BJ (cell line): ENCODE data around the gene ATP7B. TPM values are rescaled to one million over a fixed set of nuclear protein-coding genes. Genes with fewer than 3 reads are reported as not detected.

ENCODE experiments used
- CTCF ChIA-PET: fragments of 350-600 bp; formaldehyde crosslinking; extraction: SDS; loops from one replicate; lab custom pipeline; 2021; ENCODE audit warnings: antibody characterized with exemption, inconsistent platforms; lab: Yijun Ruan, JAX
- POLR2A ChIA-PET: fragments of 300-600 bp; sonication (Branson Sonifier 250); formaldehyde crosslinking; extraction: SDS; loops from one replicate; lab custom pipeline; 2021; ENCODE audit warnings: antibody characterized with exemption; lab: Charles Lee
- DNase-seq: peaks from one replicate; pipeline ENCODE4 v3.0.0-alpha.2; 2011; ENCODE audit warnings: low read depth
- H3K27me3 ChIP-seq: 2 replicates; pipeline ENCODE4 v1.6.0; 2011; ENCODE audit warnings: low read length; ENCODE audit not compliant: control insufficient read depth, insufficient read depth
- H3K36me3 ChIP-seq: 2 replicates; pipeline ENCODE4 v1.5.1; 2011; ENCODE audit warnings: low read length; ENCODE audit not compliant: control insufficient read depth, insufficient read depth
- H3K4me3 ChIP-seq: 2 replicates; pipeline ENCODE4 v1.5.1; 2011; ENCODE audit warnings: low read depth, mild to moderate bottlenecking, control low read depth, low read length
- CTCF ChIP-seq: IDR thresholded peaks from 2 replicates; pipeline ENCODE4 v1.5.1; 2011; ENCODE audit warnings: low read depth, mild to moderate bottlenecking, control low read depth, inconsistent platforms, low read length, moderate library complexity; ENCODE audit not compliant: insufficient read depth
- polyA plus RNA-seq: library from polyadenylated mRNA; depleted of rRNA; stranded (reverse); fragments of >200 nt; gene quantifications from 2 replicates; pipeline ENCODE4 v1.2.3, GENCODE V29; 2011

ATP7B gene
- polyA plus RNA-seq, 1 experiment: 2.5 TPM

GRCh38 chr13:51933466-51934058 lies 77.7 kb downstream of the ATP7B start:
- ChIA-PET CTCF (no interaction called here), POLR2A (no interaction called here)
- no peak for TF ChIP-seq CTCF
- no peaks in the 10 kb centered on the region for H3K27me3 ChIP-seq
- no peaks in the 10 kb centered on the region for H3K36me3 ChIP-seq
- no peak overlapping the region for H3K4me3 ChIP-seq
- no peak for DNase-seq

GRCh38 chr13:51932231-51932630 lies 79.0 kb downstream of the ATP7B start:
- H3K27me3 ChIP-seq: no peaks in the 10 kb centered on the region
- ChIA-PET CTCF (no interaction called here), POLR2A (no interaction called here)
- H3K4me3 ChIP-seq: no peak overlapping the region
- H3K36me3 ChIP-seq: no peaks in the 10 kb centered on the region
- DNase-seq: no peak
- no peak for TF ChIP-seq CTCF

- no peak for DNase-seq
Measured at GRCh38 chr13:51931606-51932005, 79.6 kb downstream of the ATP7B start.

GRCh38 chr13:51929699-51930098 lies 81.6 kb downstream of the ATP7B start:
- no peaks in the 10 kb centered on the region for H3K27me3 ChIP-seq
- no peak overlapping the region for H3K4me3 ChIP-seq
- CTCF ChIA-PET: interaction anchor here (0.7 to 1.6 kb wide), 2 partner anchors 18 to 27 kb away, joined by 3 to 4 read pairs; no protein-coding TSS in a partner anchor
- POLR2A ChIA-PET: no interaction called here
- no peak for DNase-seq
- no peaks in the 10 kb centered on the region for H3K36me3 ChIP-seq
- no peak for TF ChIP-seq CTCF

More at GRCh38 chr13:51931606-51932005, 79.6 kb downstream of the ATP7B start:
- Histone ChIP-seq H3K4me3 (no peak overlapping the region), H3K27me3 (no peaks in the 10 kb centered on the region), H3K36me3 (no peaks in the 10 kb centered on the region)
- TF ChIP-seq CTCF: no peak
- ChIA-PET CTCF (no interaction called here), POLR2A (no interaction called here)

- Histone ChIP-seq H3K4me3 (no peak overlapping the region), H3K27me3 (no peaks in the 10 kb centered on the region), H3K36me3 (no peaks in the 10 kb centered on the region)
- CTCF ChIA-PET: interaction anchor here (1.6 kb wide), 1 partner anchor 16 kb away, joined by 4 read pairs; no protein-coding TSS in a partner anchor
- POLR2A ChIA-PET: no interaction called here
- no peak for DNase-seq
- no peak for TF ChIP-seq CTCF
Measured at GRCh38 chr13:51928231-51928630, 83.0 kb downstream of the ATP7B start.
